ENCODE data around the gene CDCA8.

DNA sequence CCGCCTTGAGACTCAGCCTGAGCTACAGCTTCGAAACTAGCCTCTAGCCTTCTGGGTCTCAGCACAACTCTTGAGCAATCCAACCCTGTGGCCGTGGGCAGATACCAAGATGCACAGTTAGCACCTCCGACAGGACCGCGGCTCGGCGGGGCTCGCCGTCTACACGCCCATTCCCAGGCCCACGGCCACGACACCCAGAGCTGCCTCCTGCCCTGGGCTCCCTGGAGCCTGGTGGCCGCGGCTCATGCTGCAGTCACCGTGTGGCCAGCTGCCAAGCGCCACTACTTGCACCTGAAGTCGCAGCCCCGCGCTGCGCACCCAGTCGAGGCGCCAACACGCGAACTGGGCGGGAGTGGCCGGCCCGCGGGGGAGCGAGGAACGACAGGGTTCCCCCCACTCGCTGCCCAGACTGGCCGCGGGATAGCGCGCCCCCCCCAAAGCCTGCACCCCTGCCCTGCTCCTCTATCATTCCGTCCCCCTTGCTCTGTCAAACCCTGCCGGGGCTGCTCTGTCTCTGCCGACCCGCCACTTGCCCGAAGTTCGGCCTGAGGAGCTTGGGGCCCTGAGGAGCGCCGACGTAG, 729 bp upstream of the CDCA8 start:
- TF ChIP-seq, protein P1, sequence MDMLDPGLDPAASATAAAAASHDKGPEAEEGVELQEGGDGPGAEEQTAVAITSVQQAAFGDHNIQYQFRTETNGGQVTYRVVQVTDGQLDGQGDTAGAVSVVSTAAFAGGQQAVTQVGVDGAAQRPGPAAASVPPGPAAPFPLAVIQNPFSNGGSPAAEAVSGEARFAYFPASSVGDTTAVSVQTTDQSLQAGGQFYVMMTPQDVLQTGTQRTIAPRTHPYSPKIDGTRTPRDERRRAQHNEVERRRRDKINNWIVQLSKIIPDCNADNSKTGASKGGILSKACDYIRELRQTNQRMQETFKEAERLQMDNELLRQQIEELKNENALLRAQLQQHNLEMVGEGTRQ (IDR thresholded peaks at IDR 0.05; ENCODE audit: low read depth, low read length): no peak
- TF ChIP-seq SMC3 (IDR thresholded peaks at IDR 0.05; ENCODE audit: low read depth, low read length): no peak
- TF ChIP-seq, protein P2, sequence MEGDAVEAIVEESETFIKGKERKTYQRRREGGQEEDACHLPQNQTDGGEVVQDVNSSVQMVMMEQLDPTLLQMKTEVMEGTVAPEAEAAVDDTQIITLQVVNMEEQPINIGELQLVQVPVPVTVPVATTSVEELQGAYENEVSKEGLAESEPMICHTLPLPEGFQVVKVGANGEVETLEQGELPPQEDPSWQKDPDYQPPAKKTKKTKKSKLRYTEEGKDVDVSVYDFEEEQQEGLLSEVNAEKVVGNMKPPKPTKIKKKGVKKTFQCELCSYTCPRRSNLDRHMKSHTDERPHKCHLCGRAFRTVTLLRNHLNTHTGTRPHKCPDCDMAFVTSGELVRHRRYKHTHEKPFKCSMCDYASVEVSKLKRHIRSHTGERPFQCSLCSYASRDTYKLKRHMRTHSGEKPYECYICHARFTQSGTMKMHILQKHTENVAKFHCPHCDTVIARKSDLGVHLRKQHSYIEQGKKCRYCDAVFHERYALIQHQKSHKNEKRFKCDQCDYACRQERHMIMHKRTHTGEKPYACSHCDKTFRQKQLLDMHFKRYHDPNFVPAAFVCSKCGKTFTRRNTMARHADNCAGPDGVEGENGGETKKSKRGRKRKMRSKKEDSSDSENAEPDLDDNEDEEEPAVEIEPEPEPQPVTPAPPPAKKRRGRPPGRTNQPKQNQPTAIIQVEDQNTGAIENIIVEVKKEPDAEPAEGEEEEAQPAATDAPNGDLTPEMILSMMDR (conservative IDR thresholded peaks at IDR 0.05; ENCODE audit: low read depth, low read length): no peak
- no peak for TF ChIP-seq POLR2A (IDR thresholded peaks at IDR 0.05; ENCODE audit: low read depth, low read length)
- TF ChIP-seq FOS (IDR thresholded peaks at IDR 0.05; ENCODE audit: low read depth, low read length): no peak
- no peak for TF ChIP-seq MAFK (IDR thresholded peaks at IDR 0.05; ENCODE audit: low read depth, low read length)
- TF ChIP-seq MXI1 (IDR thresholded peaks at IDR 0.05; ENCODE audit: borderline replicate concordance, low read depth, low read length): no peak
- peak; percentile 91 for TF ChIP-seq CEBPB (IDR thresholded peaks at IDR 0.05; ENCODE audit: low read depth, low read length)
- no peak for TF ChIP-seq RCOR1 (IDR thresholded peaks at IDR 0.05; ENCODE audit: insufficient replicate concordance, low read length)
- TF ChIP-seq, protein P3, sequence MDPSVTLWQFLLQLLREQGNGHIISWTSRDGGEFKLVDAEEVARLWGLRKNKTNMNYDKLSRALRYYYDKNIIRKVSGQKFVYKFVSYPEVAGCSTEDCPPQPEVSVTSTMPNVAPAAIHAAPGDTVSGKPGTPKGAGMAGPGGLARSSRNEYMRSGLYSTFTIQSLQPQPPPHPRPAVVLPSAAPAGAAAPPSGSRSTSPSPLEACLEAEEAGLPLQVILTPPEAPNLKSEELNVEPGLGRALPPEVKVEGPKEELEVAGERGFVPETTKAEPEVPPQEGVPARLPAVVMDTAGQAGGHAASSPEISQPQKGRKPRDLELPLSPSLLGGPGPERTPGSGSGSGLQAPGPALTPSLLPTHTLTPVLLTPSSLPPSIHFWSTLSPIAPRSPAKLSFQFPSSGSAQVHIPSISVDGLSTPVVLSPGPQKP (IDR thresholded peaks at IDR 0.05; ENCODE audit: borderline replicate concordance, low read depth, low read length): no peak
- TF ChIP-seq MAZ (IDR thresholded peaks at IDR 0.05; ENCODE audit: borderline replicate concordance, low read depth, low read length): no peak

Measured in IMR-90 (cell line).